ENCODE data around the gene F12.
"Not testable (repeated sequence)": the region's sequence is repeated elsewhere in the genome, so short reads cannot be mapped to it uniquely, and the experiment has no call there.

F12 gene

GRCh38 chr5:177385720-177386119 is 23.6 kb downstream of the F12 start:
- DNase-seq: no peak

DNA sequence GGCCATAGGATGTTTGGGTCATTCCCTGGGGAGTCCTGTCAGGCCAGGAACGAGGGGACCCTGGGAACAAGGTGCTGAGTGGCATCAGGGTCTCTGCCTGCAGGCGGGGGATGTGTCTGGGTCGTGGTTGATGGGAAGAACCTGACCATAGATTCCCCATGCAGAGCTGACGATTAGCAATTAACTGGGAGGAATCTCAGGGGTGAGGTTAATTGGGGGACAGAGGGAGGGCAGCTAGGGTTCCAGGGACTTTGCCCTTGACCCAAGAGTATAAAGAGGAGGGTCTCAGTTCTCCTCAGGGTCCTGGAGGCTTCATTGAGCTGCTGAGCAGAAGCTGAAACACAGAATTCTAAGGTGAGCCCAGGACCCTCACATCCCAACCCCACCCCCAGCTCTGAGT is 25.2 kb downstream of the F12 start, which contains the start of gene SLC34A1:
SLC34A1 (plus strand) TSS at position 301 of the 400 bp plus-strand sequence. CDS start 1,308 bp downstream, outside the sequence.
- no peak for DNase-seq

- DNase-seq: no peak
Observed at GRCh38 chr5:177383181-177383580, 26.2 kb downstream of the F12 start.

- DNase-seq: peak in 1 of 2 donors; percentile 28
Observed at GRCh38 chr5:177382423-177383029, 26.8 kb downstream of the F12 start.

DNA sequence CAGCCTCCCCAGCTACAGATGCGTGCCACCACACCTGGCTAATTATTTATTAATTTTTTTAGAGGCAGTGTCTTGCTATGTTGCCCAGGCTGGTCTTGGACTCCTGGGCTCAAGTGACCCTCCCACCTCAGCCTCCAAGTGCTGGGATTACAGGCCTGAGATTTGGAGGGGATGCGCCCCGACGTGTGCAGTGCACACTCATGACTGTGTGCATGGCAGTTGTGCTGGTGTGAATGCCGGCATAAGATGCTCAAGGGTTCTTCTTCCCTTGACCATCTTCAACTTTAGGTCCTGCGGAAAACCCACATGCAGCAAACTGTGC is 28.6 kb downstream of the F12 start:
- no peak for DNase-seq

DNA sequence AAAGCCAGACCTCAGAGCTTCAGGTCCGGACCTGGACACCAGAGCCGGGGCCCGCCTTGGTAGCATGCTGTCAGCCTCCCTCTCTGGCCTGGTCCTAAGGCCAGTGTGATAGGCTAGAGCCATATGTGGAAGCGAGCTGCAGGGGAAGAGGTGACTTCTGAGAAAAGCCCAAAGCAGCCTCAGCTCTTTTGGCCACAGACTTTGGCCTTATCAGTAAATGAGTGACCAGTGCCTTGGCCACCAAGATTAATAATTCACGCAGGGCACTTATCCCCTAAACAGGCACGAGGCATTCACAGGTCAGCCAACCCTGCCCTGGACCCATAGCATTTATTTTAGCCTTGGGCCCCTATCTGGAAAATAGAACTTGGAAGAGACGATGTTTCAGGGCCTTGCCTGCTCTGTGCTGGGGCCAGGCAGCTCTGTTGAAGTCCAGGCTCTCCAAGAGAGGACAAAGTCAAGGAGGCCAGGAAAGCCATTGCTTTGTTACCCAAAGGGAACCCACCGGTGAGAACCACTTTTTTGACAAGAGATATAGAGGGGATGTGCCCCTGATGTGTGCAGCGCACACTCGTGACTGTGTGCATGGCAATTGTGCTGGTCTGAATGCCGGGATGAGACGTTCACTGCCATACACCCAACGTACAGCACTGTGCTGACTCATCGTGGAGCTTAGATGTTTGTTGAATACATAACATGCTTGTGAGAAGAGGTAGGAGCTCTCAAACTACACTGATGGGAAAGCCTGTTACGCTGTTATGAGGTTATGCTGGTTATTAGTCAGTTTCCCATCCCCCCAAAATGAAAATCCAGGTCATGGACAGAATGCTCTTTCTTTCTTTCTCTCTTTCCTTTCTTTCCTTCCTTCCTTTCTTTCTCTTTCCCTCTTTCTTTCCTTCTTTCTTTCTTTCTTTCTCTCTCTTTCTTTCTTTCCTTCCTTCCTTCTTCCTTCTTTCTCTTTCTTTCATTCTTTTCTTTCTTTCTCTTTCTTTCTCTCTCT is 30.2 kb downstream of the F12 start:
- peak in 1 of 2 donors; percentile 26 for DNase-seq

GRCh38 chr5:177377851-177378776 is 31.2 kb downstream of the F12 start:
- DNase-seq: no peak

- no peak for DNase-seq
Observed at GRCh38 chr5:177376107-177376506, 33.3 kb downstream of the F12 start.

- not testable (repeated sequence) for DNase-seq
Observed at GRCh38 chr5:177375516-177375915, 33.8 kb downstream of the F12 start.

GRCh38 chr5:177374211-177374610 is 35.2 kb downstream of the F12 start:
- DNase-seq: no peak

DNA sequence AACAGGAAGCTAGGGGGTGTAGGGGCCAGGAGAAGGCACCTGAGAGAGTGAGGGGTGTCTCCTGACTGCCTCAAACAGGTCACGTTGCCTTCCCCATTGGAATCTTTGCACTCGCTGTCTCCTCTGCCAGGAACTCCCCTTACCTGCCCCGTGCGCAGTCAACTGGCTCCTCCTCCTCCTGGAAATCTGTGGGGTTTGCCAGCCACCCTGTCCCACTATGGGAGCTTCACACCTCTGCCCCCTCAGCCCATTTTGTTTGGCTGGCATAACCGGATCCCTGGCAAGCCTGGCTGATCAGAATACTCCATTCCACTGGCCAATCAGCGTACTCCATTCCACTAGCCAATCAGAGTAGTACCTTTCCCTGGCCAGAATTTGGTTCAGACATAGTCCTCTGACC is 35.6 kb downstream of the F12 start:
- no peak for DNase-seq

DNA sequence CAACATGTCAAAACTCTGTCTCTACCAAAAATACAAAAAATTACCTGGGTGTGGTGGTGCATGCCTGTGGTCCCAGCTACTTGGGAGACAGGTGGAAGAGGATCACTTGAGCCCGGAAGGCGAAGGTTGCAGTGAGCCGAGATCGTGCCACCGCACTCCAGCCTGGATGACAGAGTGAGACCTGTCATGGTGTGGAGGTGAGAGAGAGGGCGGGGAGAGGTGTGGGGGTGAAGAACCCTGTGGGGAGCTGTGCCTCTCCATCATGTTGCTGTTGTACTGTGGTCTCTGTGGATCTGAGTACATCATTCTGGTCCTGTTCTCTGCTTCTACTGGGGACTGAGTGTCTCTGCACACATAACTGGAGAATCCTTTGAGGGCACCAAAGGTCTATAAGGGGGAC is 36.5 kb downstream of the F12 start:
- no peak for DNase-seq

DNA sequence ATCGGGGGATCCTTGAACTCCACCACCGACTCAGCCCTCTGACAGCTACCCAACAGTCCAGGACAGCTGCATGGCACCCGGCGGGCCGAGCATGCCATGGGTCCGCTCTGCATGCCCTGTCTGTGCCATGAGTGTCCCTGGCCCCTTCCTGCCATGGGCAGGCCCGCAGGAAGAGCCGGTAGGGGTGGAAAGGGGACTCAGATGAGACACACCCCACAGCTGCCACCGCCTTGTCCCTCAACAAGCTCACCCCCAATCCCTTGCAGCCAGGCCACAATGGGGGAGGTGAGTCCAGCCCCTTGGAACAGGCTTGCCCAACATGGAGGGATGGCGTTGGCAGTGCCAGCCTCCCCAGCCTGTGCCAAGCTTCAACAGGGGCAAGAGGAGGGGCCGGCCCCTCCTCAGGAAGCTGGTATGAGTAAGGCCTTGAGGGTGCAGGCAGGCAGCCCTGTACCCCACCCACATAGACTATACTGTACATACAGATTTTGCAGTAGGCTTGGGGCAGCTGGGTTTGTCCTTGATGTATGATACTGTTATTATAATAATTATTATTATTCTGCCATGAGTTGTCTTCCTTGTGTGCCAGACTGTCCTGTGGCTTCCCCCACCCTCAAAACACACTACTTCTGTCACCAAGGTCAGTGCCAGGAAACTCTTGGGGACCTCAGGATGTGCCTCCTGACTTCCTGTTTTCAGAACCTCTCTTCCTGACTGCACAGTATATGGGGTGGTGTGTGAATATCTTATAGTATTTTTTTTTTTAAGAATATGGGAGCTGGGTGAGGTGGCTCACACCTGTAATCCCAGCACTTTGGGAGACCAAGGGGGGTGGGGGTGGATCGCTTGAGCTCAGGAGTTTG is 37.1 kb downstream of the F12 start:
- DNase-seq: peak in 1 of 2 donors; percentile 23

- no peak for DNase-seq
Observed at GRCh38 chr5:177371120-177372033, 38.0 kb downstream of the F12 start.

- peak; percentile 54 to 72 for DNase-seq
Observed at GRCh38 chr5:177370488-177371119, 38.8 kb downstream of the F12 start.

GRCh38 chr5:177369645-177370440 is 39.5 kb downstream of the F12 start:
- no peak for DNase-seq

DNA sequence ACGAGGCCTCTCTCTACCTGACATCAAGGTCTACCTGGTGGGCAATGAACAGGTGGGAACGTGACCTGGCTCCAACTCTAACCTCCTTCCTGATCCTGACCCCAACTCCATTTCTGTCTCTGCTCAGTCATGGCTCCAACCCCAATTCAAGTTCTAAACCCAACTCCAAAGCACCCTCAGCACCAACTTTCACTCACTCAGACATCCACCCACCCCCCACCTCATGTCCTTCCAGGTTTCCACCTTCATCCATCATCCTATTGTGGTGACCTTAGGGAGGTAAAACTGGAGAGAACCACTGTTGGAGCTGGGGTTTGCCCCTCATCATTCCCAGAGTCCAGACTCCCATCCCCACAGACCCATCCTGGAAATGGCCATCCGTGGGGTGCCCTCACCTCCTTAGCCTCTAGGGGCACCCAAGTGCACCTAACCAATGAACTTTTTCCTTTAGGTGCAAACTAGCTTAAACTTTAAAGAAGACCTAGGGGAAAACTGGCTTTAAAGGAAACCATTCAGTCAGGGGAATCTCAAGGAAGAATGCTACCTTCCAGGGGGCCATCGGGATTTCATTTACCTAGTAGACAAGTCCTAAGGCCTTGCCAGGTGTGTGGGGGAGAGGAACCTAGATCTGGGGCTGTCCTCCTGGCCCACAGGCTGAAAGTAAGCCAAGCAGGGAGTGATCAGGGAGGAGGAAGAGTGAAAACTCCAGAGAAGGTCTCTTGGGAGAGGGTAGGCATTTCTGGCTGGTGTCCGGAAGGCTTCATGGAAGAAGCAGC is 40.3 kb downstream of the F12 start:
- DNase-seq: peak; percentile 35
